Prostate gland (tissue), 2 donors: ENCODE measurements around the gene IL17F.

ENCODE experiments used
- CTCF ChIP-seq, 4 experiments: fragments of 200-600 bp in 2 of 4; fragments of 450-650 bp in 2 of 4; sonication (generic) in 2 of 4; IDR thresholded peaks; 1 replicate in 3 of 4; 2 replicates in 1 of 4; pipeline ENCODE4 v1.5.1; 2016 to 2019; ENCODE audit warnings: antibody characterized with exemption in 4 of 4, mild to moderate bottlenecking in 2 of 4, moderate library complexity in 2 of 4
- POLR2A ChIP-seq: fragments of 450-650 bp; IDR thresholded peaks from one replicate; pipeline ENCODE4 v1.6.1; 2016; ENCODE audit warnings: antibody characterized with exemption, mild to moderate bottlenecking
- POLR2AphosphoS5 ChIP-seq: sonication (generic); formaldehyde crosslinking; IDR thresholded peaks from one replicate; pipeline ENCODE4 v1.6.1; 2017; ENCODE audit warnings: antibody characterized with exemption

- TF ChIP-seq POLR2A (no peak), CTCF (IDR thresholded peaks at IDR 0.05) (no peak), POLR2AphosphoS5 (no peak)
These were observed 48.4 kb downstream of the IL17F start for GRCh38 chr6:52195886-52196285.
